D721Med (cell line): ENCODE results near the gene CFAP92.

Experiments used
- DNase-seq: peaks from one replicate; pipeline ENCODE4 v3.0.0; 2011; ENCODE audit warnings: low spot score; ENCODE audit not compliant: insufficient read length
- FAIRE-seq: peaks from 2 replicates; lab custom pipeline; 2011; peaks lifted over from hg19 to GRCh38; lab: Jason Lieb, UNC
- CTCF ChIP-seq: IDR thresholded peaks from 2 replicates; pipeline ENCODE4 v1.5.1; 2012; ENCODE audit warnings: mild to moderate bottlenecking, control low read depth; ENCODE audit not compliant: insufficient read depth; ENCODE audit errors: missing control alignments

The CFAP92 gene

GRCh38 chr3:128987302-128988100 lies 6.4 kb downstream of the CFAP92 start:
- DNase-seq, result no peak
- no peak for TF ChIP-seq CTCF
- FAIRE-seq, result no peak

GRCh38 chr3:128984596-128984995 lies 9.3 kb downstream of the CFAP92 start:
- TF ChIP-seq CTCF, result no peak
- no peak for FAIRE-seq
- DNase-seq, result no peak

GRCh38 chr3:128983293-128984069 lies 10.4 kb downstream of the CFAP92 start:
- TF ChIP-seq CTCF, result no peak
- DNase-seq, result no peak
- FAIRE-seq, result no peak

- FAIRE-seq, result no peak
- TF ChIP-seq CTCF, result no peak
- no peak for DNase-seq
These were observed 18.6 kb downstream of the CFAP92 start for GRCh38 chr3:128975276-128975675.

GRCh38 chr3:128973988-128974564 lies 19.8 kb downstream of the CFAP92 start:
- TF ChIP-seq CTCF, result no peak
- FAIRE-seq (no peak), DNase-seq (no peak)

GRCh38 chr3:128971421-128972100 lies 22.3 kb downstream of the CFAP92 start:
- FAIRE-seq (no peak), DNase-seq (no peak)
- TF ChIP-seq CTCF, result no peak
